Forelimb muscle (tissue), 1 donor: ENCODE measurements around the gene IRF6. TPM values are rescaled to one million over a fixed set of nuclear protein-coding genes. Genes with fewer than 3 reads are reported as not detected.
"Not testable (repeated sequence)": the region's sequence is repeated elsewhere in the genome, so short reads cannot be mapped to it uniquely, and the experiment has no call there.

Experiments
- DNase-seq: peaks from one replicate; pipeline ENCODE4 v3.0.0-alpha.2; 2013; ENCODE audit warnings: low read depth
- polyA plus RNA-seq: library from polyadenylated mRNA; unstranded; fragments of 120-200 nt; gene quantifications from one replicate; pipeline ENCODE4 v1.2.1, GENCODE V29; 2013; ENCODE audit not compliant: insufficient read length

IRF6 gene
- polyA plus RNA-seq, 1 donor: 0.34 TPM

- no peak for DNase-seq
Observed at GRCh38 chr1:209823143-209824041, 17.4 kb upstream of the IRF6 start.

GRCh38 chr1:209822706-209823105, 16.8 kb upstream of the IRF6 start:
- no peak for DNase-seq

GRCh38 chr1:209820986-209821385, 15.0 kb upstream of the IRF6 start:
- DNase-seq: no peak

GRCh38 chr1:209819058-209819457, 13.1 kb upstream of the IRF6 start:
- no peak for DNase-seq

GRCh38 chr1:209817691-209818090, 11.7 kb upstream of the IRF6 start:
- no peak for DNase-seq

- no peak for DNase-seq
Observed at GRCh38 chr1:209816923-209817322, 11.0 kb upstream of the IRF6 start.

- DNase-seq: no peak
Observed at GRCh38 chr1:209815931-209816341, 10.0 kb upstream of the IRF6 start.

- no peak for DNase-seq
Observed at GRCh38 chr1:209815490-209815889, 9.5 kb upstream of the IRF6 start.

- DNase-seq: no peak
Observed at GRCh38 chr1:209813902-209814301, 8.0 kb upstream of the IRF6 start.

- no peak for DNase-seq
Observed at GRCh38 chr1:209810783-209811182, 4.8 kb upstream of the IRF6 start.

GRCh38 chr1:209809611-209810010, 3.7 kb upstream of the IRF6 start:
- DNase-seq: no peak

GRCh38 chr1:209808059-209808581, 2.2 kb upstream of the IRF6 start:
- DNase-seq: no peak

- no peak for DNase-seq
Observed at GRCh38 chr1:209807509-209807908, 1.6 kb upstream of the IRF6 start.

- DNase-seq: no peak
Observed at GRCh38 chr1:209805341-209805781, 581 bp downstream of the IRF6 start.

GRCh38 chr1:209803568-209803967, 2.4 kb downstream of the IRF6 start:
- DNase-seq: no peak

- DNase-seq: no peak
Observed at GRCh38 chr1:209802780-209803152, 3.2 kb downstream of the IRF6 start.

GRCh38 chr1:209802117-209802779, 3.7 kb downstream of the IRF6 start:
- no peak for DNase-seq

- DNase-seq: no peak
Observed at GRCh38 chr1:209800984-209801834, 4.7 kb downstream of the IRF6 start.

- DNase-seq: no peak
Observed at GRCh38 chr1:209797978-209798639, 7.8 kb downstream of the IRF6 start.

GRCh38 chr1:209793711-209794110, 12.2 kb downstream of the IRF6 start:
- not testable (repeated sequence) for DNase-seq

- no peak for DNase-seq
Observed at GRCh38 chr1:209791920-209792319, 14.0 kb downstream of the IRF6 start.
